NCI-H460 (cell line): ENCODE results near the gene FAT1. TPM values are rescaled to one million over a fixed set of nuclear protein-coding genes. Genes with fewer than 3 reads are reported as not detected.

Experiments
- DNase-seq: peaks from one replicate; pipeline ENCODE4 v3.0.0-alpha.2; 2016; ENCODE audit warnings: low read depth; ENCODE audit errors: extremely low read depth
- total RNA-seq: library from RNA; depleted of rRNA; stranded (reverse); fragments of >200 nt; shearing (Covaris generic); gene quantifications from 2 replicates; pipeline ENCODE4 v1.2.3, GENCODE V29; 2014

The FAT1 gene
- total RNA-seq, 1 experiment from 2014 or later, result 83.1 TPM

DNA sequence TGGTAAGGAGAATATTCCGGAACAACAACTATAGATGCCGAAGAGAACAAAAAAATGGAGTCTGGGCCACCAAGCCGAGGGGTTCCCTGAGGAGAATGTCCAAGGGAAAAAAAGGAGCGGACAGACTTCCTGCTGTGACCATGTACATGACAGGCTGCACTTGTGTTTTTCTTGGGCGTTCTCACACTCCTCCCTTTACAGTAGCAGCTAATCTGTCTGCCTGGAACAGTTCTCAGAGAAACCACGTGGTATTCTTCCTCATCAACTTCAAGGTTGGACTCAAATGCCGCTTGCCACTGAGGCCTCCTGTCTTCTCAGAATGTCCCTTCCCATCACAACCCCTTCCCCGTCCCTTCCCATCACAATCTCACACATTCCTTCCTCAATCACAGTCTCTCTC lies 137.5 kb downstream of the FAT1 start:
- DNase-seq, result no peak

DNA sequence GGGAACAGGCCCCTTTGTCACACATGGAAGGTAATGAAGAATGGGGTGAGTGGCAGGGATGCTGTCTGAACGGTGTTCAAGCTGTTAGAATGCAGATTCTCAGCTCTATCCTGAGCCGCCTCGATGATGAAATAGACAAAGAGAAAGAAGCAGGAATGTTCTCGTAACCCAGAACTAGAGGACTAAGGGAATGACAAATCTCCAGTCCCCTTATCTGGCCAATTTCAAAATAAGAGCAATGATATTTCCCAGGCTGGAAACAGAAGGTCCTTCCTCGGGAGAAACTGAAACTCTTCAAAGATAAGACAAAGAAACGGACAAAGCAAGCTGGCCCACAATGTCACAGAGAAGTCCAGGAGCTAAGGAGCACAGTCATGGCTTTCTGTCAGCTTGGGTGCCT lies 138.7 kb downstream of the FAT1 start:
- DNase-seq, result no peak

DNA sequence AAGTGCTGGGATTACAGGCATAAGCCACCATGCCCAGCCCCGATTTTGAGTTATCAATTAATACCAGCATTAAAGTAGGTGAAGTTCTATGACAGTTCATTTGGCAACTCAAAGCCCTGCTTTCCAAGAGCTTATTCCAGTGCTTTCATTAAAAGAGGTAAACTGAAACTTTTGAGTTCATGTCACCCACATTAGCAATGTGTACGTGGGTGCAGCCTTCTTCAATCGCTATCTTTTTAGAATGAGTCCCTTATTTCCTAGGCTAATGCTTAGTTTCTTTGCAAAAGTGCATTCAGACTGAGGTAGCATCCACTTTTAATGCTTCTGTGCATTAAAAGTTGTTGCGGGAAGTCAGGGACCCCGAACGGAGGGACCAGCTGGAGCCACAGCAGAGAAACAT lies 142.2 kb downstream of the FAT1 start:
- DNase-seq, result no peak

DNA sequence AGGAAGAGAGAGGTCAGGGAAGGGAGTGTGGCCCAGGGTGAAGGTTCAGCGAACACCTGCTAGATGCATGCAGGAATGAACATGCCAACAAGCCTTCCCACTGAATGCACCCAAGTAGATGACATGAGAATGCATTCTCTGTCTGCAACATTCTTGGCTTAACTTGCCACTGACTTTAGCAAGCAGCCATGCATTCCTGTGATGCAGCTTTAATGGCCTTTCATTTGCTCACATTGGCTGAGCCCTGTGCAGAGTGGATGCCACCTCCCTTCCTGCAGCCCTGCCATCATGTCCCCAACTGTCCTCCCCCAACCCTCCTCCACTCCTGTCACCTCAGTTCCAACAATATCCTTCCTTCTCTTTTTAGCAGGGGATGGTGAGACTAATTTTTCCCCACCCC lies 143.0 kb downstream of the FAT1 start:
- DNase-seq, result no peak

DNA sequence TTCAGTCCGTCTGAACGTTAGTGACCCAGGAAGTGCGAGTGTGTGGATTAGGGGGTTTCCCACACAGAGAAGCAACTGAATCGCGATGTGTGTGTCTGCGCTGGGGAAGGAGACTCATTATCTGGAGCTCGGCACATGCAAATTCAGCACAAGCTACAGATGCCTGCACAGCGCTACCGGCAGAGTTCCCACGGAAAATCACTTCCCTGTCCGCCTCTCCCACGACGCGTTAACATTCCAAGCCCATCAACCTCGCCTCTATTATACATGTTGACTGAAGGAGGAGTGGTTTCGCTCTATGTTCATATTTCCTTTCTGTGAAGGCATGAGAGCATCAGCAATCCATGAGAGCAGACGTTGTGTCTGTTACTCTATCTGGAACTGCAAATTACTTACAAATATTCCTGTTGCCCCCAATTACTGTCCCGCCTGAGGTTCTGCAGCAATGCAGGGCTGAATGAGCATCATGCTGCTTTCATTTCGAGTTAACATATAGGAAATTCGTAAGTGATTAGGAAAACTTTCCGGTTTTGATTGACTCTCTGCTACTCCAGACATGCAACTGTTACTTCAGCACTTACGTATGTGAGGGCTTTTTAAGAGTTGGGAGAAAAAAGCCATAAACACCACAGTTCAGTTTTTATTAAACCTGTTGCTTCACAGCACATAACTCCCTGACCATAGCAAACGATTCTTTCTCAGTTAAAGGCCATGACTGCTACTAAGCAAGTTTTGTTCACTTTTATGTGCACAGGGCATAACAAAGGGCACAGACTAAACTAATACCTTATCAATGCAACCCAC lies 153.3 kb downstream of the FAT1 start:
- DNase-seq, result no peak

DNA sequence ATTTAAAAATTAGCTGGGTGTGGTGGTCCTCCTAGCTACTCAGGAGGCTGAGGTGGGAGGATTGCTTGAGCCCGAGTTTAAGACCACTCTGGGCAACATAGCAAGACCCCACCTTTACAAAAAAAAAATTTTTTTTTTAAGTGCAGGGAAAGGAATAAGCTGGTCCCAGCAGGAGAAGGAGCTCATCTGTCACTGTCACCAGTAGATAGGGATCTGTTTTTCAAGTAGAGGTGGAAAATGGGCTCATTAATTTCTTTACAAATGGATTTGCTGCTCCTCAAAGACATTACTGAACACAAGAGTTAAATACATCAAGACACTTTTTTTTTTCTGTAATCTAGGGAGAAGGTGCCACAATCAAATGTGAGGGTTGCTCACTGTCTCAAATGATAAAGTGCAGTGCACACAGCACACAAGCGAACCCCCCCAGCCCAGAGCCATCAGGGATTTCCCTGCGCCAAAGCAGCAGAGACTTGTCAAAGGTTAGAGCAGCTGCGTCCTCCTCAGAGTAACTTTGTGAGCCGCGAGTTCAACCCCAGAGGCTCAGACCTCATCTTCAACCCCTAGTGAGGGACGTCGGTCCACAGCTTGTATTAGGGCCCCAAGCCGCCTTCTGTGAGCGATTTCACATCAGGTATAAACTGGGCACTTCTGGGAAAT lies 154.0 kb downstream of the FAT1 start:
- no peak for DNase-seq

DNA sequence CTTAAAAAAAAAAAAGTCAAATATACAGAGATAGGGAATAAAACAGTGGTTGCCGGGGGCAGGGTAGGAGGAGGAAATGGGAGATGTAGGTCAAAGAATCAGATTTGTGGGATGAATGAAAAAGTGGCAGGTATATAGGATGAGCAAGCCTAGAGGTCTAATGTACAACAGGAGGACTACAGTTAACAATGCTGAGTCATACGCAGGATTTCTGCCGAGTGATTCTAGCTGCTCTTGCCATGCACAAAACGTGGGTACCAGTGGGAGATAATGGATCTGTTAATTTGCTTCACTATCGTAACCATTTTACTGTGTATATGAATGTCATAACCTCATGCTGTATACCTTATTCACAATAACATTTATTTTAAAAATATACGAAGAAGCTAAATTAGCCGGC lies 157.6 kb downstream of the FAT1 start:
- no peak for DNase-seq

DNA sequence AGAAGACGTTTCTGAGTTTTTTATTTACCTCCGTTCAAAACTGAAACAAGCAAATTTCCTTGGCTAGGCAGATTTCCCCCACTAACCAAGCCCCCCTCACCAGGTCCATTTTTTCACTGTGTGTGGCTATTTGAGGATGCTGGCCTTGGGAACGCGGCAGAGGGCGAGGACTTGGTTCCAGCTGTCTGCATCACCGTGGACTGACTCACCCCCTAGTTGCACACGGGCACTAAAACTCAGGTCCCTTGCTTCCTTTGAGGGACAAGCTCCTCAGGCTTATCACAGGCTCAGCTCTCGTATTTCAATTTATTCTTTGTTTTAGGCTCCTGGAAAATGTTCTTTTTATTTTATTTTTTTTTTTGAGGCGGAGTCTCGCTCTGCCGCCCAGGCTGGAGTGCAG lies 159.9 kb downstream of the FAT1 start:
- DNase-seq, result no peak

DNA sequence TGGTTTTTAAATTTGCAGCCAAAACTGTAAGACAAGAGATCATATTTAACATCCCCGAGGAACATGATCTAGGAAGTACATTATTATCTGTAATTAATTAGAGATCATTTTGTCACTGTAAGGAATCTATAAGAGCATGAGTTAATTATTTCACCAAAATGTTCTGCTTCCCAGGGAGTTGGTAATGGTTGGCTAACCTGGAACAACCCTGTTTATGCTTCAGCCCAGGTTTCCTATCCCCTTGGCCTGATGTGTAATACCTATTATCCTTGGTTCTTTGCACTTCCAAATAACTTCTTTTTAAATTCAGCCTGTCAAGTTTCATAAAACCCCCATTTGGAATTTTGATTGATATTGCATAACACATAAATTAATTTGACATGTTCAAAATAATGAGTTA lies 161.9 kb downstream of the FAT1 start:
- DNase-seq, result no peak

DNA sequence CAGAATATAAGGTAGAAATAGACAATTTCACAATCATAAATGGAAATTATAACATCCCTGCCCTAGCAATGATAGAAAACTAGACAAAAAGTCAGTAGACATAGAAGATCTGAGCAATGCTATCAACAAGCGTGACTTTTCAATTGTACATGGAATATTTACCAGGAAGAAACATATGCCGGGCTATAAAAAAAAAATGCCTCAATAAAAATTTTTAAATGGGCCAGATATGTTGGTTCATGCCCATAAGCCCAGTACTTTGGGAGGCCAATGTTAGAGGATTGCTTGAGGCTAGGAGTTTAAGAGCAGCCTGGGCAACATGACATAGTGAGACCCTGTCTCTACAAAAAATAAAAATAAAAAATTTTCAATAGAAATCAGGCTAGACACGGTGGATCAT lies 163.0 kb downstream of the FAT1 start:
- DNase-seq, result no peak

DNA sequence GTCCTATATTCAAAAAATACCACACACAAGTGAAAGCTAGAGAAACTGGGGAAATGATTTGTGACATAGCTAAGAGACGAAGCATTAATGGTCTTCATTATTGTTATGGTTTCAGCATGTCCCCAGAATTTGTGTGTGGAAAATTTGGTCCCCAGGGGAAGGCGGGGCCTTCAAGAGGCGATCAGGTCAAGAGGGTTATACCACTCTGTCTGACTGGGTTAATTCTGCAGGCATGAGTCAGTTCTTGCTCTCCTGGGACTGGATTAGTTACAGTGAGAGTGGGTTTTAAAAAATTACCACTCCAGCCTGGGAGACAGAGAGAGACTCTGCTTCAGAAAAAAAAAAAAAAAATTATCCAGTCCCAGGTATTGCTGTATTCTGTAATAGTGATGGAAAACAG lies 166.2 kb downstream of the FAT1 start:
- no peak for DNase-seq

DNA sequence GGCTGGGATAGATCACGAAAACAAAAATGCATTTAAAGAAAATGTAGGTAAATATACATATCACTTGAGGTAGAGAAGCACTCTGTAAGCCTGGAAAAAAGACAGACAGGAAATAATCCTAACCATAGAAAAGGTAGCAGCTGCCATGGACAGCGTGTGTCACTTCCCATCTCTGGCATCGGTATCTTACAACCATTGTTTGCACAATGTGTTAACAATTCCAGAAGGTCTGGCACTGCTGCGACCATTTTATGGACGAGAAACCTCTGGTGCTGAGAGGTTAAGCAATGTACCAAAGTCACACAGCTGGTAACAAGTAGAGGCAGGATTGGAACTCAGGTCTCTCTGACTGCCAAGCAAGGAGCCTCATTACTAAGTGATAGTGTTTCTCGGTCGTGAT lies 166.6 kb downstream of the FAT1 start:
- no peak for DNase-seq

DNA sequence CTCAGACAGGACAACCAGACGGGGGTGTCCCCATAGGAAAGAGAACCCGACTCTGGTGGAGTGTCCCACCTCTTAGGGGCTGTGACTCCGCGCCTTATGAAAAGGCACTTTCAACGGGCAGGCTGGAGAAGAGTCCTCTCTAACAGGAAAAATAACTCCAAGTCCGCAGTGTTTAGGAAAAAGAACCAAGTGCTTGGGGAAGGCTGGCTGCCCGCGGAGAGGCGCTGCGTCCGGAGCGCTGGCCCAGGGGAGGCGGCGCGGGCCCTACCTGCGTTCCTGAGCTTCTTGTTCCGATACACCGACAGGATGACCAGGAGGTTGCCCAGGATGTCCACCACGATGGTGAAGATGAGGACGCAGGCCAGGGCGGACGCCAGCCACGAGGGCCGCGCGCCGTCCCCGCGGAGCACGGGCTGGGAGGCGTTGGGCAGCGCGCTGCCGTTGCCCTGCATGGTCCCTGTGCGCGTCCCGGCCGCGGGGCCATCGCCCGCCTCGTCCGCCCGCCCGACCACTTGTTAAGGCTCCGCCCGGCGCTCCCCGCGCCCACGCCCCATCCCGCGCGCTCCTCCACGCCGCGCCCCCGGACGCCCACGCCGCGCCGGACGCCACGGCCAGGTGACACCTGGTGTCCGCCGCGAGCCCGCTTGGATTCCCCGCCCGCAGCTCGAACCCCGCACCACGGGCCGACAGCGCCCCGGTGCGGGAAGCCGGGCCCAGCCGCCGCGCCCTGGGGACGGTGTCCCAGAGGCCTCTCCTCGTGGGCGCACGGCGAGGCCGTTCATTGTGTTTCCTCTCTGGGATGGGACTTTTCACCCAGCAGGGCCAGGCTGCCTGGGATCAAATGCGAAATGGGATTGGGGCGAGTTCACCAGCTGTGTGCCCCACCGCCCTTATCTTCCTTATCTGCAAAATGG lies 168.5 kb downstream of the FAT1 start, which contains the start of gene MTNR1A:
Gene MTNR1A, minus strand, starts transcription at position 654 of the 914 bp plus-strand sequence. Its CDS starts 202 bp downstream, at position 452.
- DNase-seq, result no peak

DNA sequence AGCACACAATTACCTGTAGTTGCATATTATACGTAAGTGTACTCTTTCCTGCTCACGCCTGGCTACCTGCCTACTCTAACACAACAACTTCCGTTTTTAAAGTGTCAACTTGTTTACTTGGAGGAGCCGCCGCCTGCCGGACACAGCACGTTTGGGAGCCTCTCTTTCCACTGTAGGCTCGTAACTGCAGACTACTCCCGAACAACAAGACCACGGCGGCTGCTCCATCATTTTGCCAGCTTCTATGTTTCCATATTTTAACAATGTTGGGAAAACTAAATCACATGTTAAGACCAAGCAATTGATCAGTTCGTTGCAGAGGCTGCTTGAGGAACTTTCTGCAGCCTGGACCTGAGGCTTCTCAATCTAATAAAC lies 169.1 kb downstream of the FAT1 start:
- no peak for DNase-seq

DNA sequence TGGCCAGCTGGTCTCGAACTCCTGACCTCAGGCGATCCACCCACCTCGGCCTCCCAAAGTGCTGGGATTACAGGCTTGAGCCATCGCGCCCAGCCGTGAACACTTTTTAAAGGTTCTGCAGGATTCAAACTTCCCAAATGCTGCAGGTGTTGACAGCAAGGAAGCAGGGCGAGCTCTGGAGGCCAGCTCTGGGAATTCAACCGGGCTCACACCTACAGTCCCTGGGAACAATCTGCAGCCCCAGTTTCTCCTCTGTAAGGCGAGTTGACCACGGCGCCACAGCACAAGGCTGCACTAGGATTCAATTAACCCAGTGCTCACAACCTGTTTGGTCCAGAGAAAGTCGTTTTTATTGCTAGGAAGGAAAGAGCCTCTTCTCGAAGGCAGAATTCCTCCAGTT lies 169.9 kb downstream of the FAT1 start:
- DNase-seq, result no peak

DNA sequence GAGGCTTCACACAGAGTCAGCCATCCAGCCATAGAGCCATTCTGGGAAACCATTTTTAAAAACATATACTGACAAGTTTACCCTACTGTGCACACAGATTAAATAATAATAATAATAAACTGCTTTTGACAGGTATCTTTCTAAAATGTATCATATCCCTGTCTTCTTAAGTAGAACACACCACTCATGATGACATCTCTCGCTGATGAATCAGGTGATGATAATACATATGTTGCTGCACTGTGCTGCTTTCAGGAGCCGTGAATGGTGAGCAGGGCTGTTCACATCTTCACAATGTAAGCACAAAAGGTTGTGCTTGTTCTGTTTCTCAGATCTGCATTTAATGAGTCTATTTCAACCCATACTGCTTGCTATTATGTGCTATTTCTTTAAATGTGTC lies 171.8 kb downstream of the FAT1 start:
- no peak for DNase-seq

DNA sequence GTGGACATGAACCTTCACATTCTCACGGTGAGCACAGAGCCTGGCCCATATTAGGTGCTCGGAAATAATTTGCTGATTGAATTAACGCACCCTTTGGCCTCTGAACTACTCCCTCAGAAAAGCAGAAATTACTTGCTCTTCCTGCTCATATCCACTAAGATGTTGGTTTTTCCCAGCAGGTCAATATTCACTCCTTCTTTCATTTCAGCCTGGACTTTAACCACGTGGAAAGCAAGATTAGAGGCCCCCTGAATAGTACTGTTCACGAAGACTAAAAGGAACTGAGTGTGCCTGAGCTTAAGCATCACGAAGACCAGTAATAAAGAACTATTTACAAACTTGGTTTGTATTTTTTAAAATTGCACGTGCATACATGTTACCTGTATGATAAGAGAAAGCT lies 178.2 kb downstream of the FAT1 start:
- no peak for DNase-seq

DNA sequence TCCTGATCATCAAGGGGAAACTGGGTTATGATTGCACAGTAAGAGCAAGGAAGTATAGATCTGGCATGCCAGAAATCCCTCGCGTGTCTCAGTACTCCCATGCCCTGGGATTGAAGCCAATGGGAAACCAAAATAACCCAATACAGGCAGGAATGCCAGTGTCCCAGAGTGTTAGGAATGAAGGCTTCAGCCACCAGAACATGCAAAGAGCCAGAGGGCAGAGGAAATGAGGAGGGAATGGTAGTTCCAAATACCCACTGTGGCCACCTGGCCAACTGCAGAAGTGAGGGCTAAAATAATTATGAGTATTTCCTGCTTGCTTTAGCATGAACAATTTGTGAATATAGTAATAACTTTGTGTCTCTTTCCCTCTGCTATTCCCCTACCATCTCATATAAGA lies 180.4 kb downstream of the FAT1 start:
- no peak for DNase-seq

DNA sequence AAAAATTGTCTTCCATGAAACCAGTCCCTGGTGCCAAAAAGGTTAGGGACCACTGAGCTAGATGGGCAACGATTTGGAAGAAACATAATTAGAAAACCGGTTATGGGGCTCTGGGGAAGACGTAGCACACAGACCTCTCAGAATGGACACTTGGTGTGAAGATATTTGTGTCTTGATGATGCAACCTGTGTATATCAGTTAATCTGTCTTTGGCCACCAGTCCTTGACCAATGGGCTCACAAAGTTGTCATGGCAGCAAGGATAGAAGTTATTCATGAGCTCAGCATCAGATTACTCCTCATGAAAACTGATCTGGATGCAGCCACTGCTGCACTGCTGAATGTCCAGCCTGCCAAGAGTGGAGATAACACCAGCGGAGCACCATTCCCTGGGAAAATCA lies 181.9 kb downstream of the FAT1 start:
- no peak for DNase-seq

DNA sequence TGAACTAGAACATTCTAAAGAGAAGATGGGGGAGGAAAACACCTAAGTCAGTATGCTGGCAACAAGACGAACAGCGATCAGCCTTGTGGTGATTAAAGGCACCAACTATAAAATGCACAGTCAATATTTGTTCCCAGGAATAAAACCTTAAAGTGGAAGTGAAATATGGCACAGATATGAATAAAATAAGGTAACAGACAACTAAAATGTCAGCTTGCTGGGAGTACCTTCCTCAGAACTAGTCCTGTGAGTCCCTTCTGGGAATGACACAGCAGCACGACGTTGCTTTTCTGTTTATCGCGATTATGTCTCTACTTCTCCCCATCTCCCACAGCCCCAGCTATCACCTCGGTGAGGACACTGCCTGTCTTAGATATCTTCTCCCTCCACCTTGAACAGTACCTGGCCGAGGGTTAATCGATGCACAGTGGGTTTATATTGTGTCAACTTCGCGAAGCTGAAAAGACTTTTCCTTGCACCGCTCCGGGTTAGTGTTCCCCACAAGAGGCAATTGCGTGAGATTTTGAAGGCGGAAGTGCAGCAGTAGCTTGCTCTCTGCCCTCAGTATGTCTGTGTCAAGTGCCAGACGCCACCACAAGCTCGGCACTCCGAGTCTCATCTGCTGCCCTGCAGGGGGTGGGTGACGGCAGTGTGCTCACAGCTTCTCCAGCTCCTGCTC lies 185.7 kb downstream of the FAT1 start:
- DNase-seq, result no peak
